Measurements from ENCODE around the gene SERTAD4.

Gene SERTAD4

GRCh38 chr1:210269981-210270380, 37.4 kb downstream of the SERTAD4 start:
- no peak for TF ChIP-seq CTCF (IDR thresholded peaks at IDR 0.05)
- Histone ChIP-seq H3K4me3 (no peak overlapping the region), H3K27ac (no peak overlapping the region)
- DNase-seq (ENCODE audit: low spot score), result no peak

- no peak for DNase-seq (ENCODE audit: low spot score)
- Histone ChIP-seq H3K27ac (no peak overlapping the region), H3K4me3 (no peak overlapping the region)
- no peak for TF ChIP-seq CTCF (IDR thresholded peaks at IDR 0.05)
These were observed 40.1 kb downstream of the SERTAD4 start for GRCh38 chr1:210272666-210273065.

- Histone ChIP-seq H3K27ac (no peak overlapping the region), H3K4me3 (no peak overlapping the region)
- TF ChIP-seq CTCF (IDR thresholded peaks at IDR 0.05), result no peak
- DNase-seq (ENCODE audit: low spot score), result no peak
These were observed 47.6 kb downstream of the SERTAD4 start for GRCh38 chr1:210280221-210280620.

GRCh38 chr1:210288116-210288515, 55.5 kb downstream of the SERTAD4 start:
- no peak overlapping the region for H3K4me3 ChIP-seq
- DNase-seq (ENCODE audit: low spot score), result no peak

GRCh38 chr1:210289248-210289647, 56.7 kb downstream of the SERTAD4 start:
- Histone ChIP-seq H3K4me3 (no peak overlapping the region), H3K27ac (no peak overlapping the region)
- TF ChIP-seq CTCF (IDR thresholded peaks at IDR 0.05), result no peak
- no peak for DNase-seq (ENCODE audit: low spot score)

More at GRCh38 chr1:210288116-210288515, 55.5 kb downstream of the SERTAD4 start:
- no peak overlapping the region for H3K27ac ChIP-seq
- TF ChIP-seq CTCF (IDR thresholded peaks at IDR 0.05), result no peak

- no peak for TF ChIP-seq CTCF (IDR thresholded peaks at IDR 0.05)
- Histone ChIP-seq H3K27ac (peak overlapping the region; percentile 87 to 94), H3K4me3 (no peak overlapping the region)
- DNase-seq (ENCODE audit: low spot score), result no peak
These were observed 58.6 kb downstream of the SERTAD4 start for GRCh38 chr1:210291081-210291764.

GRCh38 chr1:210291786-210292230, 59.2 kb downstream of the SERTAD4 start:
- peak; percentile 77 for DNase-seq (ENCODE audit: low spot score)
- Histone ChIP-seq H3K27ac (peak overlapping the region; percentile 87 to 94), H3K4me3 (peak overlapping the region; percentile 66)

More at GRCh38 chr1:210291786-210292230, 59.2 kb downstream of the SERTAD4 start:
- no peak for TF ChIP-seq CTCF (IDR thresholded peaks at IDR 0.05)
